Renal cortical epithelial cell (primary cell): Measurements from ENCODE around the gene NID1. TPM values are rescaled to one million over a fixed set of nuclear protein-coding genes. Genes with fewer than 3 reads are reported as not detected.
"Not testable (repeated sequence)": the region's sequence is repeated elsewhere in the genome, so short reads cannot be mapped to it uniquely, and the experiment has no call there.

Experiments
- DNase-seq: peaks from one replicate; pipeline ENCODE4 v3.0.0-alpha.2; 2011; ENCODE audit warnings: low read depth
- total RNA-seq: library from RNA; depleted of rRNA; stranded (reverse); fragments of >200 nt; gene quantifications from 2 replicates; pipeline ENCODE4 v1.2.3, GENCODE V29; 2014

Gene NID1
- total RNA-seq, 1 donor from 2014 or later, result 1.1 TPM

DNA sequence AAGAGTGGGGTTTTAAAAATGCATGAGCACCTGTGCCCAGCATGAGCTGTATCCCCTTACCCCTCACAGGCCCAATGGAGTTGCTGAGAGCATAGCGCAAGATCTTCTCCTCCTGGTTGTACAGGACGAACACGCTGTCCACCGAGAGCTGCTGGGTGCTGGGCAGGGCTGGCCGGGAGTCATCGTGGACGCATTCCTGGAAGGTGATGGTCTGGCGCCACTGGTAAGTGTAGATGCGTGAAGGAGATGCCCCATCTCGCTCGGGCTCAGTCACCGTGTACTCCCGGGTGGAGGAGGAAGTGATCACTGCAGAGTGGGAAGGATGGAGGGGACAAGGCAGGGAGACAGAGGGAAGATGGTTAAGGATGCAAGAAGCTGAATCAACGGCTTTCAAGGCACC, 39.1 kb downstream of the NID1 start:
- DNase-seq, result no peak

DNA sequence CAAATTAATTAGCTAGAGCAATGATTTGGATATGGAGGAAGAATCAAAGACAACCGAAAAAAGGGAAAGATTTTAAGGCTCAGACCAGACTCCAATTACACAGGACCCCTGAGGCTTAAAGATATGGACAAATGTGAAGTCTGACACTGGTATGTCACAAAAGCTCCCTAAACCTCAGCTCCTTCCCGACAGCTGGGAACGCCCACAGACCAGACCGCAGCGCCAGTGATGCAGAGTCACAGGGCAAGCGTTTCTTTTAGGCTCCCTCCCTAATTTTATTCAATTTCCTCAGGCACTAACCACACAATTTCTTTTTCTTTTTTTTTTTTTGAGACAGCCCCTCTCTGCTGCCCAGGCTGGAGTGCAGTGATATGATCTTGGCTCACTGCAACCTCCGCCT, 40.2 kb downstream of the NID1 start:
- DNase-seq, result no peak

DNA sequence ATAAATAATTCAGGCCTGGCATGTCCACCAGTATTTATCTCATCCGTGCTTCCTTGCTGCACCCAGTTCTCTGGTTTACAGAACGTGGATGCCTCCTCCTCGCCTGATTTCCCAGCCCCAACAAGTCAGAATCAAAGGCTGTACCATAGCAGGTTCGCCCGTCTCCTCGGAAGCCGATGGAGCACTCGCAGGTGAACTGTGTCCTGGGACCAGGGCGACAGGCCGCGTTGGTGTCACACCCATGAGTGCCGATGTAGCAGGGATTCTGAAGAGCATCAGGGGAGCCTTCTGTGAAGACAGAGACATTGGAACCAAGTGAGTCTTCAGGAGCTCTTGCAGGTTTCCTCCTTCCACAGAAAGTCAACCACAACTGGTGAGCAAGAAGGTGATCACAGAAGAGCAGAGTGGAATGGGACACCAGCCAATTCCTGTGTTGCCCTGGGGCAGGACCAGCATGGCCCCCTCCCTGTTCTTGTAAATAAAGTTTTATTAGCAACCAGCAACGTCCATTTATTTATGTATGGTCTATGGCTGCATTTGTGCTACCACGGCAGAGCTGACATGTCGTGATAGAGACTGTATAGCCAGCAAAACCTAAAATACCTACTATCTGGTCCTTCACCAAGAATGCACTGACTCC, 40.8 kb downstream of the NID1 start:
- DNase-seq, result no peak

DNA sequence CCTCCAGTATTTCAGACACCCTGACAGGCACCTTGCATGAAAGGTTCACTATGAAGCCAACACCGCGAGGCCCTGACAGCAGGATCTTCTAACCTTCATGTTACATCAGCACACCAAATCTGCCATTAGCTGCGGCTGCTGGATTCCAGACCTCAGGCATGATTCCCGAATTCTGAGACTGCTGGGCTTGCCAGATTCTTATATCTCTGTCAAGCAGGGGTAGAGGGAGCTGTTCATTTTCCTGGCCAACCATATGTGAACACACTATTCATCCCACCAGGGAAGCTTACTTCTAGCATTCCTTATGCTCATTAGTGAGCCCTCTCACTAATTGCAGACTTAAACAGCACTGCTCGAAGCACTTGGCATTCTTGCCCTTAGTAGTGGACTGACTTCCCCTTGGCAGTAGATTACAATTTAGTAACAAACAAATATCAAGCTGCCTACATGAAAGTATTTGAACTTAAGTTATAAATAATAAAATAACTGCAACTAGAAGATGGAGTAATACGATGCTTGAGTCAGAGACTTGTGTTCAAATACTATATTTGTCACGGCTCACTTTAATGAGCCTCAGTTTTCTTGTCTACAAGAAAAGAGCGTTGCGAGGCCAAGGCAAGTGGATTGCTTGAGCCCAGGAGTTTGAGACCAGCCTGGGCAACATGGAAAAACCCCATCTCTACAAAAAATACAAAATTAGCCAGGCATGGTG, 43.3 kb downstream of the NID1 start:
- DNase-seq, result no peak

DNA sequence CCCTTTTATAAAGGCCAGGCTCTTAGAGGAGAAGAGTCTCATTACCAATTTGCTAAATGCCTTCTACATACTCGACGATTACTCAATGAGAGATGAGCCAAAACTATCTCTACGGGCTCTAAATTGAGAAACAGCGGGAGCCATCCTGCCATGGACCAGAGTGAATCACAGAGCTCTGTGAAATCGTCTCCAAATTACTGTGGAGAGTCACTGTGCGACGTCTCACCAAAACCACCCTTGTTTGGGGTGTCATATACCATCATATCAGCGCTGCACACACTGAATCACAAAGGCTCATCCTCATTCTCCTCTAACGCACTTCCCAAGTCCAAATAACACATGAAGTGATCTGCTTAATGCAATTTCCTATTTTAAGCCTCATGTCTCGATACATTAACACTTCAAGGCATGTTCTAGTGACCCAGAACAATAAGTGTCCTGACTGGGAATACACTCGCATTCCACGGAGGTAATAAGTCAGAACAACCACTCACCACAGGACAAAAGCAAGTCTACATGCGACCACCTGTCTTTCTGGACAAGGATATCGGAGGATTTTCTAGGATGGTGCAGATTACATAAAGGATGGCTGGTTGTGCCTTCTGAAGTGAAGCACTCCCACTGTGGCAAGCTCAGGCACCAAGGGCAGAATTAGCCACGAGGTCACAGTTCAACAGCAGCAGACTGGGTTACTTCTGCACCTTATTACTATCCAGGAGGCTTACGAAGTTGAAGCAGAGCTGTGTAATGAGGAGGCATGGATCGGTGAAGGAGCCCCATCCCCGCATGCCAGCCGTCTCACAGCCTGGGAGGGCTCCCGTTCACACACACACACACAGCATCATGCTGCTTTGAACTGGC, 44.3 kb downstream of the NID1 start:
- DNase-seq, result peak; percentile 70

DNA sequence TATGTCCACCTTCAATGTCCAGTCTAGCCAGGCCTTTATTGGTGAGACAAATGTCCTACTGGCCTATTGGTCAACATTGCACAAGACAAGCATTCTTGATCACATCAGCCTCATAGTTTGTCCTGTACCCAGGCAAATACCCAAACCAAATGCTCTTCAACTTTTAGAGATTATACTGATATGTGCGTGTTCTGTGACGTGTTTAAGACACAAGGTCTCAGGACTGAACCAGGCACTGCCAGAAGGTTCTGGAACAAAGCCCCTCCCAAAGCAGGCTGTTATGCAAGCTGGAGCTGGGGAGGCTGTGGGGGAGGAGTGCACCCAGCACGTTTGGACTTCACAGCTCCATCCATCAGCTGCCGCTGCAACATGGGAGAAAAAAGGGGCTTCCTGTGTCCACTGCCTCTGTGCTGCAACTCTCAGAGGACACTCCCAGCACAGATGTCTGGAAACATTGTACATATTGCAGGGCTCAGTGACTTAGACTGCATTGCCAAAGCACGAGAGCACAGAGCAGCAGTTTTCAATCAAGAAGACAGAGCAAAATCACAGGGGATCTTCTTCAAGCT, 45.9 kb downstream of the NID1 start:
- DNase-seq, result no peak

DNA sequence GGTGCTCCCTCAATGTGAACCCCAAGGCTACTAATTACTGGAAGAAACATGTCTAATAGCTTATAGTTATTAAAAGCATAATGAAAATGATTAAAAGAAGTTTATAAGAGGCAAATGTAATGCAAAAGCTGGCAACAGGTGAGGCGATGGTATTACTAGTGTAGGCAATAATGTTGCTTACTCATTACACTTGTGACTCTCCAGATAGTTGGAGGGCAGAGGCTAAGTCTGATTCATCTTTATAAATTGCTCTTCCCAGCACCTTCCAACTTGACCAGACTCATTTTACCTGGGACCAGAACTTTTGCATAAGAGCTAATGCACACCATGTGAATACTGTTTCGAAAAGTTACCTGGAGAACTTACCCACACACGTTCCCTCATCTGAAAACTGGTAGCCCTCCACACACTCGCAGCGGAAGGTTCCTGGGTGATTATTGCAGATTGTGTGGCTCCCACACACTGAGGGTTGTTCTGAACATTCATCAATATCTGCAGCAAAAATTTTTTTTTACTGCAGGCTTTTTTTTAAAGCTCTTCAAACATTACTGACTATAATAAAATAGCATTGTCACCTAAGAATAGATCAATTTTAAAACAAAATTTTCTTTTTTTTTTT, 48.0 kb downstream of the NID1 start:
- DNase-seq, result peak; percentile 74

DNA sequence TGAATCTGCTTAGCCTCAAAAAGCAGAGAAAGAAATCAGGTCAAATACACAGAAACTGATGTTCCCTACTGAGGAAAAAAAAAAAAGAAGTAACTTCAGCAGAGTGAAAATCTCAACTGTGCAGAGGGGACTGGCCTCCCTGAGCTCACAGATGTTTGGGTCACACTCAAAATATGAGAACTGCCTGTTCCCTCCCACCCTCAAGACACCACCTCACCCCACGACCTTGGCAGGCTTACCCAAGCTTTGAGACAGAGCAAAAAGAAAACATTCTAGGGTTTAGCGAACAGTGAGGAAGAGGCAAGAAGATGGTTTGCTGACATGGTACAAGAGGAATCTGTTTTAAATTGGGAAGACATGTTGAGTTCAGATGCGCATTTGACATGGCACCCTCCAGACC, 48.8 kb downstream of the NID1 start:
- no peak for DNase-seq

DNA sequence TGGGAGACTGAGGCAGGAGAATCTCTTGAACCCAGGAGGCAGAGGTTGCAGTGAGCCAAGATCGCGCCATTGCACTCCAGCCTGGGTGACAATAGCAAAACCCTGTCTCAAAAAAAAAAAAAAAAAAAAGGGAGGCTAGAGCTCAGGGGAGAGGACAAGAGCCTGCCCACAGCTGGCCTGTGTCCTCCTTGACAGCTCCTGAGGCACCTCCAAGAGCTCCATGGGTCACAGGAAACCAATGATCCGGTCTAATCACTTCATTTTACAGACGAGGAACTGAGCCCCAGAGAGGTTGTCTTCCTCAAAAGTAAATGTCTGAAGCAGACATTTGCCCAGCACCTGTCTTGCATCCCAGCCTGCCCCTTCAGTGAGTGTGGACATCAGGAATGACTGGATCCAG, 49.4 kb downstream of the NID1 start:
- DNase-seq, result no peak

DNA sequence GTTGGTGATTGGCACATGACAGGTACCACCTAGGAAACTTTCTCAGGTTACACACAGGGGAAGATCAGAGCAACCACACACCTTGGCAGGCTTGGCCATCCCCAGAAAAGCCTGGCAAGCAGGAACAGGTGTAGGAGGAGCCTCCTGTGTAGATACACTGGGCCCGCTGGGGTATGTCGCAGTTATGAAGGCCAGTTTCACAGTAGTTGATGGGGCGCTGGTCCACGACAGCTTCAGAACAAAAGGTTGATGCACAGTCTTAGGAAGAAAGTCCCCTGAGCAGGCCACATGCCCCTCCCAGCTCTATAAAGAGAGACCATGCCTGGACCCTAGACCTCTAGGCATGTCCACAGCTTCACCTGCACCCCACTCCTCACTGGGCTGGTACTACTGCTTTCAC, 51.6 kb downstream of the NID1 start:
- DNase-seq, result no peak

DNA sequence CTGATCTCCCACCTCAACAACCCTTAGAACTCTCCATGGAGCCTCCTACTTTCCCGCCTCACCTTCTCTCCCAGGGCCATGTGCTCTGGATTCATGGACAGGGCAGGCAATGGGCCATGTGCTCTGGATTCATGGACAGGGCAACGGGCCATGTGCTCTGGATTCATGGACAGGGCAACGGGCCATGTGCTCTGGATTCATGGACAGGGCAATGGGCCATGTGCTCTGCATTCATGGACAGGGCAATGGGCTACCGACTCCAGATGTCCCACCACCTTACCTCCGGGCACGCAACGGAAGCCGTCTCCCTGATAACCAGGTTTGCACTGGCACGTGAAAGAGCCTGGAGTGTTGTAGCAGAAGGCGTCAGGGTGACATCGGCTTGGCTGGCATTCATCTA, 53.2 kb downstream of the NID1 start:
- no peak for DNase-seq

DNA sequence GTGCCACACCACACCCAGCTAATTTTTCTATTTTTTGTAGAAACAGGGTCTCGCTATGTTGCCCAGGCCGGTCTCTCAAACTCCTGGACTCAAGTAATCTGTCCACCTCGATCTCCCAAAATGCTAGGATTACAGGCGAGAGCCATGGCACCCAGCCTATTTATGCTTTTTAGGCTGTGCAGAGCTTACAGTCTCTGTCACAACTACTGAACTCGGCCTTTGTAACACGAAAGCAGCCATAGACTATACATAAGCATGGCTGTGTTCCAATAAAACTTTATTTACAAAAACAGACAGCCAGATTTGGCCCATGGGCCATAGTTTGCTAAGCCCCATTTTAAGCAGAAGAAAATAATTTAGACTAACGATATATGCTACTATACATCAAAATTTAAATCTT, 54.4 kb downstream of the NID1 start:
- DNase-seq, result no peak

DNA sequence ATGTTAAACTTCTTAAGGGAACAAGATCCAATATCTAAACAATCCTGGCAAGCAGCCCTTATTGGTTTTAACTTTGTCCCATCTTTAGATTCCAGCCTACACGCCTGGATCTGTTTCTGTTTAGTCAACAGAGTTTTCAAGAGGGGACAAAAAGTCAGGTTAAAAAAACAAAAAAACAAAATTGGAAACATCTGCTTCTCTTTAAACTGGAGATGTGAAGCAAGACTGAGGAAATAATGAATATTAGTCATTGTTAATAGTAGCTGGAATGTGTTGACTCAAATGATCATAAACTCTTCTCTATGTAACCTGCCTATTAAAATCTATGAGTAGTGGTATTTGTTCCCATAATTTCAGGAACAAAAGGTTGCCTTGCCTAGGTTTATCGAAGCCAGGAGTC, 55.0 kb downstream of the NID1 start:
- DNase-seq, result peak; percentile 33

DNA sequence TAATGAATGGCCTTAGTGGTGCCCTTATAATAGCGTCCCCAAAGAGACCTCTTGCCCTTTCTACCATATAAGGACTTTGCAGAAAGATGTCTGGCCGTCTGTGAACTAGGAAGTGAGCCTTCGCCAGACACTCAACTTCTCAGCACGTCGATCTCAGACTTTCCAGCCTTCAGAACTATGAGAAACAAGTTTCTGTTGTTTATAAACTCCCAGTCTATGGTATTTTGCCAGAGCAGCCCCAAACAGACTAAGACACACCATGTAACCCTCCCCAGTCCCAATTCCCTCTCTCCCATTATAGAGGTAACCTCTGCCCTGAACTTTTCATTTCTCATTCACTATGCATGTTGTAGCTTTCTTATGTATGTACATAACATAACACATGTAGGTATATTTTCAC, 55.7 kb downstream of the NID1 start:
- no peak for DNase-seq

DNA sequence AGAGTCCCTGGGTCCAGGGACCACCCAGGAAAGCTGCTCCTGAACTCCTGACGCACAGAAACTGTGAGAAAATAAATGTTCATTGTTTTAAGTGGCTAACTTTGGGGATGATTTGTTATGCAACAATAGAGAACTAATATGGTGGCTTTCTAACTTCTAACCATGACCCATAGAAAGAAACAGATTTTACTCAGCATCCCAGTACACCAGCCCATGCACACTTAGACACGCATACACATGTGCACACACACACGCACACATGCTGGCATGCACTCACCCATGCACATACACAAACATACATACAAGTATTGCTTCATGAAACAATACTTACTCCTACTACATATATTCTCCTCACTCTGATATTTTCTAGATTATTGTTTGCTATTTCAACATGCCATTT, 57.1 kb downstream of the NID1 start:
- DNase-seq, result no peak

DNA sequence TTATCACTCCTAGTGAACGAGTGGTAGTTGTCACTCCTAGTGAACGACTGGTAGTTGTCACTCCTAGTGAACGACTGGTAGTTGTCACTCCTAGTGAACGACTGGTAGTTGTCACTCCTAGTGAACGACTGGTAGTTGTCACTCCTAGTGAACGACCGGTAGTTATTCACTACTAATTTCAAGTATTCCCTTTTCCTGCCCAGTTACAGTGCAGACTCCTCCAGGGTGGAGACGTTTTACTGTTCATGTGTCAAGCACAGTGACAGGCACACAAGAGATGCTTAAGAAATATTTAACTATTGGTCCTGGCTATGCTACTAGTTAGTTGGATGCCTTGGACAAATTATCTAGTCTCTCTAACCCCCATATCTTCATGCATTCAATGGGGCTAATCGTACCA, 61.8 kb downstream of the NID1 start:
- DNase-seq, result not testable (repeated sequence)

DNA sequence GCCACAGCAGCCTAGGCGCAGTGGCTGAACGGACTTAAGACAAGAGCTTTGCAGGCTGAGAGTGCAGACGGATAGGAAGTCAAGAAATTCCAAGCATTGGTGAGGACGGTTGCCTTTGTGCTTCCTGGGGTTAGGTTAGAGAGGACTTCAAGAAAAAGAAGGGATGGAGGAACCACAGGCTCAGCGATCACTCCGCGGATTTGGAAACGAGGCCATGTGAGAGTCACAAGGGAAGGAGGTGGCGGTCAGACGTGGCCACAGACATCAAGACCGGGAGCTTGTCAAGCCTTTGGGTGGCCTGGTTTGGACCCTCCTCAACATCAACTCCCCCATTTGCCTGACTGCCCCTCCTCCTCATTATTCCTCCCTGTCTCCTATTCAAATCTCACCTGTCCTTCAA, 62.3 kb downstream of the NID1 start:
- DNase-seq, result no peak

DNA sequence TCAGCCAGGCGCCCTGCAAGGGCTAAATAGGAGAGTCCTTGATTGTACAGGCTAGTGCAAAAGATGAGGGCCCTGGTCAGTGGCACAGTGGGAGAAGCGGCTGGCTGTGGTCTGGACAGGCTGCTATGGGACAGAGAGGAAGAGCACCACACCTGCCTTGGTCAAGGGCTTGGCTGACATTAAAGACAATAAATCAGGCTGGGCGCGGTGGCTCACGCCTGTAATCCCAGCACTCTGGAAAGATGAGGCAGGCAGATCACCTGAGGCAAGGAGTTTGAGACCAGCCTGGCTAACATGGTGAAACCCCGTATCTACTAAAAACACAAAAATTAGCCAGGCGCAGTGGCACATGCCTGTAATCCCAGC, 62.9 kb downstream of the NID1 start:
- no peak for DNase-seq

DNA sequence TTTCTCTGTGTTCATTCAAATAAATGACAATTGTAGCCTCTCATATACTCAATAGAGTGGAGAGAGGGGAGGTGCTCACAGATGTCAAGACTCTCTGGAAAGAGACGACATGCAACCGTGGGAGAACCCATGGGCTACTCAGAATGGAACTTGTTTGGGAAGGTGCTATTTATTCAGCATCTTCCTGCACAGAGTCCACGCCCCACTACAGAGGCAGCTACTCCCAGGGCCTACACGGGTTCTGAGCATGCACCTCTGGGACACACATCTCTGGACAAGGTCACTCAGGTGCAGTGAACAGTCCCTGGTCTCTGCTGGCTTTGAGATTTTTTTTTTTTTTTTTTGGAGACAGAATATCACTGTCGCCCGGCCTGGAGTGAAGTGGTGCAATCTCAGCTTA, 64.1 kb downstream of the NID1 start:
- no peak for DNase-seq

DNA sequence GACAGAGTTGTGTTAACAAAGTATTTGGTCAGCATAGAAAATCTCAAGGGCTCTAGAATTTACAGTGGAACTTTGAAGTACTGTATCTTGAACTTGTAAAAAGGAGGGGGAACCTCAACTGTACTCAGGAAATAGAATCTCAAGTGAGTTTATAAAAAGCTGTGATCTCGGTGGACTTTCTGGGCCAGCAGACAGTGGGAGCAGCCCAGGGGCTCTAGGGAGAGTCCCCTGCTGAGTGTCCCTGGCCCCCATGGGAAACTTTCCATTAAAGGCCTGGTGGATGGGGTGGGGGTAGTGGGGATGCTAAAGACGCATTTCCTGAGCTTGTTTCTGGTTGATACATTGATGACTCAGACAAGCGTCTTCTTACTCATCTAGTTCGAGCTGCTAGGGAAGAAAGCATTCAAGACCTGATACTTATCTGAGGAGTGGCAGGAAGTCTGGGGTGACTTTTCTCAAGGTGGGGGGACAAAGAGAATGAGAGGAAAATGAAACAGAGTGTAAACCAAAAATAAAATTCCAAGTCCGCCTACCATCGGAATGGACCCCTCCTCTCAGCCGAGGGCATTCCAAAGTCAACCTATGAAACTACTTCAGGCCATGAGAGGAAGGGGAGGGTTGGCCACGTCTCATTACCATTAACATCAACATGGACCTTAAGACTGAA, 65.5 kb downstream of the NID1 start:
- peak; percentile 78 for DNase-seq

DNA sequence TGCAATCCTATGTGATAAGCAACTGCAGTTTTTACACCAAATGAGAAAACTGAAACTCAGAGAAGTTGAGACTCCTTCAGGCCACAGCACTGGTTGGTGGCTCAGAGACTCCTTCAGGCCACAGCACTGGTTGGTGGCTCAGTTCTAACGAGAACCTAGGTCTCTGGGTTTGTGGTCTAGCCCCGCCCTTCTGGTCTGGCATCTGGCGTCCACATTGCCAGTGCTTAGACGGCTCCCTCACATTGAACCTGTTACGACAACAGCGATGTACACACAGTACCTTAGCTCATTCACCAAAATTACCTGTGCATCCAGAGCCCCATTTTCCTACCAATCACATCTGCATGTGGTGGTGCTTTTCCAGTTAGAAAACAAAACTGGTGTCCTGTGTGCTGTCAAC, 66.1 kb downstream of the NID1 start:
- DNase-seq, result no peak

DNA sequence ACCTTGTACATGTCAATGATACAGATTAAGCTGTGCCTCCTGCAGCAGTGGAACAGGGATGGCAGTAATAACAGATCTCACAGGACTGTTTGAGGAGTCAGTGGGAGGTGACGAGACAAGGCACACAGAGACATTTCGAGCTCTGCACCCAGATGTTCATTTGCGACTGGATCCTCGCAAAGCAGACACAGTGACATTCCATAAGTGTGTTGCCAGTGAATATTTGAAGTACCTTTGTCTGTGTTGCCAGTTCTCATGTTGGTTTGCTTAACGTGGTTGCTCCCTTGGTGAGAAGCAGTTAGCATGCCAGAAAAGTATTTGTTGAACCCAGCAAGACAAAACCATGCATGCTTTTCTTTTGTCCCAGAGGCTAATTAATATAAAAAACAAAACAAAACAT, 67.0 kb downstream of the NID1 start:
- DNase-seq, result no peak
